Inflammatory macrophage (primary cell): ENCODE data around the gene FMC1.

ENCODE experiments used
- DNase-seq, 2 donors: peaks; one replicate each; pipeline ENCODE4 v3.0.0-alpha.2; 2020 to 2022

Gene FMC1

DNA sequence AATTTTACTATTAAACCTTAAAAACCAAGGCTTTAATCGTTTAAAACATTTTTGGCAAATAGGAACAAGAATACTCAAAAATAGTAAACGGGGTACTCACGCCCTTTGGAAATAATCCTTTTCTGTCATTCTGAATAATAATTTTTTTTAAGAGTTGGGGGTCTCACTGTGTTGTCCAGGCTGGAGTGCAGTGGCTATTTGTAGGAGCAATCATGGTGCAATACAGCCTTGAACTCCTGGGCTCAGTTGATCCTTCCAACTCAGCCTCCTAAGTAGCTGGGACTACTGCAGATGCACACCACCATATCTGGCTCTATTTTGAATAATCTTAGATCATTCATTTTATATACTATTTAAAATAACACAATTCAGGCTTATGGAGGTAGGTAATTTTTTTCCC lies 43.5 kb downstream of the FMC1 start:
- no peak for DNase-seq

DNA sequence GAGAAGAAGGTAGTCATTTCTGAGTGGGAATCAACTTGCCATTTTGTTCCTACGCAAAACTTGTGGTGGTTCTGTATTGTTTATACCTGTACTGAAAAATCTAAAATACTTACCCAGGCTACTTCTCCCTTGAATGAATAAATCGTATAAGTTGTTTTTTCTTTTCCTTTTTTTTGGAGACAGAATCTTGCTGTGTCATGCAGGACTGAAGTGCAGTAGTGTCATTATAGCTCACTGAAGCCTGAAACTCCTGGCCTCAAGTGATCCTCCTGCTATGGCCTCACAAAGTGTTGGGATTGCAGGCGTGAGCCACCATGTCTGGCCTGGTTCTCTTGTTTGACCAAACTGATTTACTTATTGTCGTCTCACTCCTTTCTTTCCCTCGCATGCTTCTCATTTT lies 46.5 kb downstream of the FMC1 start:
- no peak for DNase-seq

DNA sequence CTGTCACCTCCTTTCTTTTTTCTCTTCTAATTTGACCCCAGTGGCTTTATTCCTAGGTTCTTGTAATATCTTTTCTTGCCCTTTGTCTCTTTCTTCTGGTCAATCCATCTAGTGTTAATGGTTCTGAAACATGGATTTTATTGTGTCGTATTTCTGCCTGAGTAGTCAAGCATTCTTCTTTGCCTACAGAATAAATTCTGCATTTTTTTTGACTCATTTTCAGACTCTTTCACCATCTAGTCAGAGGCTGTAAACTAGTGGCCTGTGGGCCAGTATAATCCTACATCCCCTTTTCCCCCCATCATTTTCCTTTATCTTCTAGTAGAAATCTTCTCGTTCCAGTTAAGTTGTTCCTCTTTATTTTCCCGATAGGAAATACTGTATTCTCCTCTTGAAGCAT lies 48.0 kb downstream of the FMC1 start:
- DNase-seq = no peak

DNA sequence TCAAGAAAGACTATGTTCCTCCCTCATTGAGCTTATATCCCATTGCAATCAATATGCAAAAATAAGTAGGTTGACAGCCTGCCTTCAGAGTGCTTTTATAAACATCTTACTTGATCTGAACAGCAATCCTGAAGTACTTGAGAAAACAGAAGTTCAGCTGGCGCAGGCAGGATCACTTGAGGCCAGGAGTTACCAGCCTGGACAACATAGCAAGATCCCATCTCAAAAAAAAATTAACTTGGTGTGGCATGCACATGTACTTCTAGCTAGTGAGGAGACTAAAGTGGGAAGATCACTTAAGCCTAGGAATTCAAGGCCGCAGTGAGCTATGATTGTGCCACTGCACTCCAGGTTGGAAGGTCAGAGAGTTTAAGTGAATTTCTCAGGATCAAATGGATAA lies 48.6 kb downstream of the FMC1 start:
- DNase-seq = no peak

DNA sequence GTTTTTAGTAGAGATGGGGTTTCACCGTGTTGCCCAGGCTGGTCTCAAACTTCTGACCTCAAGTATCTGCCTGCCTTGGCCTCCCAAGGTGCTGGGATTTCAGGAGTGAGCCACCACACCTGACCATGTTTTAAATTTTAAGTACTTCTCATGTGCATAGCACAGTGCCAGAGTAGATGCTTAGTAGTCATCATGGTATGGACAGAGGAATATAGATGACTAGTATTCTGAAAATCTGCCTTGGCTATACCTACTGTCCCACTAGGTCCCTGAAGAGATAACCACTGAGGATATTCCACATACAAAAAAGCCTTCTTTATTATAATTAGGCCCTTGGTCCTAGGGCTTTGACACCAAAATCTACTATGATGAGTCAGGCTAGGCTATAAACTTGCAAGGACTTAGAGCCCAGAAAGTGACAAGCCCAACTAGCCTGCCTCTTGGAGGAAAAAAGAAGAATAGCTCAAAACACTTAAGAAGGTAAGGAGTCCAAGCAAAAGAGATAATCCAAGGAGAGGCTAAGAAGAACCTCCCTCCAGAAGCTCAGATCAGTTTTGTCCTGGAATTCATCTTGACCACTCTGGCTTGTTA lies 52.6 kb downstream of the FMC1 start:
- no peak for DNase-seq

DNA sequence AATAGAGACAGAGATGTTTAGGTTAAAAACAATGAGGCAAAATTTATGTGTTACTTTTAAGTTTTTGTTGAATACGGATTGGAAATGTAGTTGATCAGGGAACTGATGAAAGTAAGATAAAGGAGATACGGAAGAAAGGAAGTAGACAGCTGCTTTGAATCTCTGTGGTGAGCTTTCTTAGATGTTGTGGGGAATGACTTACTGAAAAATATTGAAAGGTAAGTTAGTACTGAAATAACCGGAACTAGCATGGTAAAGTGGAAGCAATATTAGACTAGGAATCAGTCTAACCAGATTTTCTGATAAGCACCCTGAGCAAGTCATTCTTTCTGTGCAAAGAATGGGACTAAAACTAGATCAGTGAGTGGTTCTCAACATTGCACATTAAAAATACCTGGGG lies 53.4 kb downstream of the FMC1 start:
- no peak for DNase-seq
